ENCODE data around the gene DYNLL2. TPM values are rescaled to one million over a fixed set of nuclear protein-coding genes. Genes with fewer than 3 reads are reported as not detected.

The DYNLL2 gene
- total RNA-seq, 4 donors from 2014 or later: 12.2 to 32.4 (median 17.3) TPM

DNA sequence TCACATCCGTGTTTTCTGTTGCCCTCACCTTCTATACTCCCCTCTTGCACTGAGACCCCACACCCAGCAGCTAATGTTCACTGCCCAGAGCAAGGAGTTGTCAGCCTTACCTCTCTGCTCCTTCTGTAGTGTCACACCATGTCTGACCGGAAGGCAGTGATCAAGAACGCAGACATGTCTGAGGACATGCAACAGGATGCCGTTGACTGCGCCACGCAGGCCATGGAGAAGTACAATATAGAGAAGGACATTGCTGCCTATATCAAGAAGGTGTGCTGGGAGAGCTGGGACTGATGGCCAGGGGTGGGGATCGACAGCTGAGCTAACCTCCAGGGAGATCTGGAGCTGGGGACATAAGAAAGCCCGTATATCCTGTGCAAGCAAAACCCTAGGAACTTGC lies 3.7 kb downstream of the DYNLL2 start:
- no peak for TF ChIP-seq CTCF (IDR thresholded peaks at IDR 0.05; ENCODE audit: low read depth)

- TF ChIP-seq CTCF (IDR thresholded peaks at IDR 0.05; ENCODE audit: low read depth): no peak
These were observed 5.4 kb downstream of the DYNLL2 start for GRCh38 chr17:58088624-58089023.

DNA sequence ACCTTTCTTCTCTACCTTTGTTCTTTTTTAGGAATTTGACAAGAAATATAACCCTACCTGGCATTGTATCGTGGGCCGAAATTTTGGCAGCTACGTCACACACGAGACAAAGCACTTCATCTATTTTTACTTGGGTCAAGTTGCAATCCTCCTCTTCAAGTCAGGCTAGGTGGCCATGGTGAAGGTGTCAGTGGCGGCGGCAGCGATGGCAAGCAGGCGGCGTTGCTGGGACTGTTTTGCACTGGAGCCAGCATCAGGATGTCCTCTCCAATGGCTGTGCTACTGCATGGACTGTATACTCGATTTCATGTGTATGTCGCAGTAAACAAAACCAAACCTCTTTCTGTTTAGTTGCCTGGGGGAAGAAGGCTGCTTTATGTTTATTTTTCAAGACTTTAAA lies 5.9 kb downstream of the DYNLL2 start:
- TF ChIP-seq CTCF (IDR thresholded peaks at IDR 0.05; ENCODE audit: low read depth): no peak

GRCh38 chr17:58091024-58091567 lies 7.9 kb downstream of the DYNLL2 start:
- TF ChIP-seq CTCF (IDR thresholded peaks at IDR 0.05; ENCODE audit: low read depth): no peak

DNA sequence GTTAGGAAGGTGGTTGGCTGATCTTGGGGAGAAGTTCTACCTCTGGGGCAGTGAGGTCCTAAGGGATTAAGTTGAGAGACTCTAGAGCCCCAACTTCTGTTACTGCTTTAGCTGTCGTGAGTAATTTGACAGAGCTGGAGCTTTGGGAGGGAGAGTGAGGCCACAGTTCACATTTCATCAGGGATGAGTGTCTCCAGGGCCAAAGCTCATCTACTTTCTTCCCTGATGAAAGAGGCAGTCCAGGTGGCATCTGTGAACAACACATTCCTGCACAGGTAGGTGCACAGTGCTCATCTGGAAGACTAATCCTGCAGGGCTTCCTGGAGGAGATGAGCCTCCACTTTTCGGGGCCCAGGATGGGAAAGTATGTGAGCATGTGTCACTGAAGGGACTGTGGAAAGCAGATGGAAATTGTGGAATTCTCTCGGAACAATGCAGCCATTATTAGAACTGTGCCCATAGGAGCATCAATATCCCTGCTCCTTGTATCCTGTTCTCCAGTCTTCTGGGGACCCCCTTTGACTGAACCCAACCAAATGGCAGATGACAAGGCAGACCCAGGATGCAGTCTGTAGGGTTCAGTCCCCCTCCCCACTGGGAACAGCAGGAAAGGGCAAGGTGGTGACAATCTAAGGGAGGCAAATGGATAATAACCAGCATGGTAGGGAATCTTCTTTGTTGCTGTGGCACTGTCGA lies 9.0 kb downstream of the DYNLL2 start:
- no peak for TF ChIP-seq CTCF (IDR thresholded peaks at IDR 0.05; ENCODE audit: low read depth)

DNA sequence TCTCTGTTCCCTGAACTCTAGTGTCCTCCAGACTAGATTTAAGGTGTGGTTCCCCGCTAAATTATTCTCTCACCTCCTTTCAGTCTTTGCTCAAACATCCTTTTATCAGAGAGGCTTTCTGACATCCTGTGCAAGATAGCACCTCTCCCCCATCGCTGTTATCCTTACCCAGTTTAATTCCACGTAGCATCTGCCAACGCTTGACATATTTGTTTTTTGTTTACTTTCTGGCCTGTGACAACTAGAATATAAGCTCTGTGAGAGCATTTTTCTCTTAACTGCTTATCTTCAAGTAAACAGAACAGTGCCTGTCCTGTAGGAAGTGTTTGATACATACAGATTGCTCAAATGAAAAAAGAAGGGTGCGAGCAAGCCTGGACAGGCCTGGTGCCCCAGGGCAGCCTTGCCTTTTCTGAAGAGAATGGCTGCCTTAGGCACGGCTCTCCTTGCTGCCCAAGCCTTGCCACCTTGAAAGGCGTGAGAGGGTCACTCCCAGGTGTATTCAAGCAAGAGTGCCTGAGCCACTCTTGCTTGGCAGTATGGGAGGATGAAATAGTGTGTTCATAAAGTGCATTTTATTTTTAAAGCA lies 9.7 kb downstream of the DYNLL2 start:
- TF ChIP-seq CTCF (IDR thresholded peaks at IDR 0.05; ENCODE audit: low read depth): no peak

- TF ChIP-seq CTCF (IDR thresholded peaks at IDR 0.05; ENCODE audit: low read depth): no peak
These were observed 10.9 kb downstream of the DYNLL2 start for GRCh38 chr17:58094118-58094517.
